ENCODE data around the gene ACADVL.

GRCh38 chr17:7177954-7178477, 41.7 kb upstream of the ACADVL start:
- TF ChIP-seq POLR2A (IDR thresholded peaks at IDR 0.05) = no peak
- no peak for TF ChIP-seq CTCF (IDR thresholded peaks at IDR 0.05)
- TF ChIP-seq POLR2AphosphoS5 (IDR thresholded peaks at IDR 0.05) = no peak
- no peak for TF ChIP-seq EP300 (IDR thresholded peaks at IDR 0.05)

Data from sigmoid colon (tissue), 4 donors.